B cell (primary cell): ENCODE data around the gene JMJD4. TPM values are rescaled to one million over a fixed set of nuclear protein-coding genes. Genes with fewer than 3 reads are reported as not detected.
A peak's percentile ranks its signal among the peaks of the same experiment; 100 is the strongest.

Source experiments
- ATAC-seq: fragments of 200-7000 bp; cut with Tn5 transposase; one replicate; pipeline ENCODE4 v1.10.0; 2021; ENCODE audit warnings: low read depth, mild to moderate bottlenecking, moderate number of reproducible peaks, moderate library complexity
- CTCF ChIA-PET: fragments of 350-600 bp; sonication (Branson Sonifier 250); formaldehyde crosslinking; loops from one replicate; lab custom pipeline; 2021; ENCODE audit warnings: antibody characterized with exemption, inconsistent platforms; lab: Charles Lee
- POLR2A ChIA-PET: fragments of 350-600 bp; sonication (Branson Sonifier 250); formaldehyde crosslinking; loops from one replicate; lab custom pipeline; 2021; ENCODE audit warnings: antibody characterized with exemption; lab: Charles Lee
- DNase-seq: peaks from one replicate; pipeline ENCODE4 v3.0.0; 2013
- H2AFZ ChIP-seq: 2 replicates; pipeline ENCODE4 v1.6.1; 2012; ENCODE audit warnings: mild to moderate bottlenecking, low read depth, low read length; ENCODE audit not compliant: insufficient read depth, poor library complexity, severe bottlenecking
- H3K27ac ChIP-seq, 2 donors: 1 replicate in 1 of 2; 2 replicates in 1 of 2; pipeline ENCODE4 v1.5.1; 2012 to 2013; ENCODE audit warnings: low read length in 2 of 2, mild to moderate bottlenecking in 2 of 2, moderate library complexity in 1 of 2
- H3K27me3 ChIP-seq, 4 experiments: fragments of 200-600 bp in 1 of 4; sonication (generic) in 1 of 4; replicated peaks in 1 of 4; 1 replicate in 2 of 4; 2 replicates in 2 of 4; pipeline versions ENCODE4 v1.6.1 to v1.7.0; 2013 to 2016; ENCODE audit warnings: low read length in 3 of 4, mild to moderate bottlenecking in 2 of 4, mixed read lengths in 1 of 4, moderate library complexity in 1 of 4; ENCODE audit not compliant: insufficient read depth in 4 of 4, control insufficient read depth in 3 of 4; ENCODE audit errors: control extremely low read depth in 1 of 4
- H3K36me3 ChIP-seq, 2 experiments: replicated peaks in 1 of 2; 1 replicate in 1 of 2; 2 replicates in 1 of 2; pipeline versions ENCODE4 v1.6.1 to v1.7.1; 2013; ENCODE audit warnings: low read length in 1 of 2; ENCODE audit not compliant: insufficient read depth in 2 of 2, control insufficient read depth in 1 of 2; ENCODE audit errors: control extremely low read depth in 1 of 2, extremely low read depth in 1 of 2
- H3K4me1 ChIP-seq, 2 donors: fragments of 200-600 bp in 1 of 2; sonication (generic) in 1 of 2; 1 replicate in 1 of 2; 2 replicates in 1 of 2; pipeline versions ENCODE4 v1.5.1 to v1.6.1; 2013 to 2017; ENCODE audit warnings: low read length in 2 of 2; ENCODE audit not compliant: control insufficient read depth in 2 of 2, insufficient read depth in 2 of 2
- H3K4me2 ChIP-seq: replicated peaks from 2 replicates; pipeline ENCODE3; 2012; ENCODE audit warnings: mild to moderate bottlenecking, low read depth, low read length; ENCODE audit not compliant: poor library complexity, severe bottlenecking
- H3K4me3 ChIP-seq, 5 experiments: fragments of 200-600 bp in 1 of 5; sonication (generic) in 1 of 5; 1 replicate in 3 of 5; 2 replicates in 2 of 5; pipeline versions ENCODE4 v1.5.1 to v1.7.0; 2011 to 2016; ENCODE audit warnings: low read length in 4 of 5, mild to moderate bottlenecking in 4 of 5, low read depth in 2 of 5, control low read depth in 1 of 5, moderate library complexity in 1 of 5; ENCODE audit not compliant: insufficient read depth in 1 of 5; ENCODE audit errors: control extremely low read depth in 1 of 5, extremely low read depth in 1 of 5
- H3K79me2 ChIP-seq: fragments of 200-600 bp; sonication (generic); one replicate; pipeline ENCODE4 v1.6.0; 2016; ENCODE audit warnings: low read length; ENCODE audit not compliant: control insufficient read depth, insufficient read depth
- H3K9ac ChIP-seq: fragments of 200-600 bp; sonication (generic); 2 replicates; pipeline ENCODE4 v1.6.1; 2017; ENCODE audit warnings: mild to moderate bottlenecking, low read length, moderate library complexity
- H3K9me3 ChIP-seq, 3 donors: one replicate each; pipeline versions ENCODE4 v1.6.1 to v1.7.1; 2013; ENCODE audit warnings: low read length in 2 of 3; ENCODE audit not compliant: control insufficient read depth in 2 of 3, insufficient read depth in 1 of 3; ENCODE audit errors: control extremely low read depth in 1 of 3
- H4K20me1 ChIP-seq: 2 replicates; pipeline ENCODE4 v1.6.0; 2012; ENCODE audit warnings: mild to moderate bottlenecking, low read length; ENCODE audit not compliant: insufficient read depth, control insufficient read depth, poor library complexity, severe bottlenecking
- H3K27ac Mint-ChIP-seq: one replicate; pipeline ENCODE4 v1.8.0; 2021; ENCODE audit warnings: mixed read lengths
- H3K27me3 Mint-ChIP-seq: one replicate; pipeline ENCODE4 v1.8.0; 2021; ENCODE audit warnings: mixed read lengths
- H3K4me1 Mint-ChIP-seq: one replicate; pipeline ENCODE4 v1.8.0; 2021; ENCODE audit warnings: mixed read lengths
- H3K4me3 Mint-ChIP-seq: one replicate; pipeline ENCODE4 v1.8.0; 2021; ENCODE audit warnings: mixed read lengths
- H3K9me3 Mint-ChIP-seq: one replicate; pipeline ENCODE4 v1.8.0; 2022; ENCODE audit warnings: mixed read lengths; ENCODE audit not compliant: insufficient read depth
- EZH2 ChIP-seq: IDR thresholded peaks from 2 replicates; pipeline ENCODE4 v1.6.1; 2012; ENCODE audit warnings: borderline replicate concordance, low read depth, mild to moderate bottlenecking, moderate library complexity, low read length; ENCODE audit not compliant: insufficient read depth, poor library complexity, severe bottlenecking
- WGBS: methylation state at CpG from one replicate; pipeline ENCODE4 v1.1.5; 2013; ENCODE audit warnings: missing lambda C conversion rate; ENCODE audit not compliant: insufficient coverage; 5-methylcytosine and 5-hydroxymethylcytosine counted together
- intact Hi-C: fragments of 100-400 bp; cut with micrococcal nuclease; formaldehyde crosslinking; loops from one replicate; pipeline ENCODE4 v1.10.0; 2022
- polyA plus RNA-seq: library from polyadenylated mRNA; depleted of rRNA; stranded (reverse); fragments of >200 nt; gene quantifications from 2 replicates; pipeline ENCODE4 v1.2.3, GENCODE V29; 2012
- total RNA-seq, 2 donors: library from RNA; stranded (reverse); fragments of 120-200 nt in 1 of 2; gene quantifications; 1 replicate in 1 of 2; 2 replicates in 1 of 2; pipeline versions ENCODE4 v1.2.3 to v1.2.4, GENCODE V29; 2013 to 2022
- TF ChIP-seq, protein P1 (sequence below): fragments of 200-600 bp; IDR thresholded peaks from one replicate; pipeline ENCODE4 v1.8.0; 2022; ENCODE audit warnings: antibody characterized with exemption, mild to moderate bottlenecking

The JMJD4 gene
- total and polyA plus RNA-seq, 2 donors (not counting 1 experiment from before 2014, with no cell fraction given), result 29.9 to 30.6 TPM

DNA sequence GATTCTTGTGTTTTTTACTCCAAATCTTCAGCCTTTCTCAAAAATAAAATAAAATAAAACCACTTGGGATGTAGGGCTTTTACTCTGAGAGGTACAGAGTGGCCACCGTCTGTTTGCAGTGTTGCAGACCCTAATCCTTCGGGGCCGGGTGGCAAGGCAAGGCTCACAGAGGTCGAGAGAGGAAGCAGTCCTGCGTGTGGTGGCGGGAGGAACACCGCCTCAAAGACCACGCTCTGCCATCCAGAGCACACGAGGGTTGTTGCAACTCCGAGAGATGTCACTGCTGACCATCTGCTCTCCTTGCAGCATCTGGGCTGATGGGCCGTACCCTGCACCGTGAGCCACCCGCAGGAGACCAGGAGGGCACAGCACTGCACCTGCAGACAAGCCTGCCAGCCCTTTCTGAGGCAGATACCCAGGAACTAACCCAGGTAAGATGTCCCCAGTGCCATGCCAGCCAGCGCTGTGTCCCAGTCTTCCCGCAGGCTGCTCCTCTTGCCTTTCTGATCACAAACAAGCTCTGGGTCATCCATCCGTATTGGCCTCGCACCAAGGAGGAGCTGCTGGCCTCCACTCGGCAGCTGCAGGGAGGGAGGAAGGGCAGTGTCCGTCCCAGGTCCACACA is 31.7 kb upstream of the JMJD4 start:
- peaks cover 35% of the 10 kb centered on the region for H4K20me1 ChIP-seq
- no peaks in the 10 kb centered on the region for H3K9me3 ChIP-seq
- CTCF ChIA-PET, result no interaction called here
- Mint-ChIP-seq H3K27ac (no peak overlapping the region), H3K27me3 (no peaks in the 10 kb centered on the region), H3K4me3 (no peak overlapping the region), H3K9me3 (no peaks in the 10 kb centered on the region), H3K4me1 (peaks cover 22% of the 10 kb centered on the region)
- H3K27me3 ChIP-seq, result no peaks in the 10 kb centered on the region
- no peak overlapping the region for H3K9ac ChIP-seq
- no peak overlapping the region for H3K27ac ChIP-seq
- no peak for DNase-seq
- no peak overlapping the region for H2AFZ ChIP-seq
- WGBS, result 55% methylated on average over 18 of the region's 19 CpGs
- peaks cover 15% of the 10 kb centered on the region for H3K79me2 ChIP-seq
- H3K36me3 ChIP-seq, result peaks cover 0 to 40% of the 10 kb centered on the region in 2 experiments
- no peak for ATAC-seq
- intact Hi-C loops, result no loop called here
- H3K4me2 ChIP-seq, result peak overlapping the region; percentile 26
- POLR2A ChIA-PET, result interaction anchor here (1.2 kb wide), 1 partner anchor 316 kb away, joined by 3 read pairs; the partner anchor contains the start of gene ARF1
- no peak overlapping the region for H3K4me3 ChIP-seq
- peaks cover 3 to 23% of the 10 kb centered on the region in 2 donors for H3K4me1 ChIP-seq
- no peak for TF ChIP-seq EZH2
- TF ChIP-seq, protein P1, sequence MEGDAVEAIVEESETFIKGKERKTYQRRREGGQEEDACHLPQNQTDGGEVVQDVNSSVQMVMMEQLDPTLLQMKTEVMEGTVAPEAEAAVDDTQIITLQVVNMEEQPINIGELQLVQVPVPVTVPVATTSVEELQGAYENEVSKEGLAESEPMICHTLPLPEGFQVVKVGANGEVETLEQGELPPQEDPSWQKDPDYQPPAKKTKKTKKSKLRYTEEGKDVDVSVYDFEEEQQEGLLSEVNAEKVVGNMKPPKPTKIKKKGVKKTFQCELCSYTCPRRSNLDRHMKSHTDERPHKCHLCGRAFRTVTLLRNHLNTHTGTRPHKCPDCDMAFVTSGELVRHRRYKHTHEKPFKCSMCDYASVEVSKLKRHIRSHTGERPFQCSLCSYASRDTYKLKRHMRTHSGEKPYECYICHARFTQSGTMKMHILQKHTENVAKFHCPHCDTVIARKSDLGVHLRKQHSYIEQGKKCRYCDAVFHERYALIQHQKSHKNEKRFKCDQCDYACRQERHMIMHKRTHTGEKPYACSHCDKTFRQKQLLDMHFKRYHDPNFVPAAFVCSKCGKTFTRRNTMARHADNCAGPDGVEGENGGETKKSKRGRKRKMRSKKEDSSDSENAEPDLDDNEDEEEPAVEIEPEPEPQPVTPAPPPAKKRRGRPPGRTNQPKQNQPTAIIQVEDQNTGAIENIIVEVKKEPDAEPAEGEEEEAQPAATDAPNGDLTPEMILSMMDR, result no peak

DNA sequence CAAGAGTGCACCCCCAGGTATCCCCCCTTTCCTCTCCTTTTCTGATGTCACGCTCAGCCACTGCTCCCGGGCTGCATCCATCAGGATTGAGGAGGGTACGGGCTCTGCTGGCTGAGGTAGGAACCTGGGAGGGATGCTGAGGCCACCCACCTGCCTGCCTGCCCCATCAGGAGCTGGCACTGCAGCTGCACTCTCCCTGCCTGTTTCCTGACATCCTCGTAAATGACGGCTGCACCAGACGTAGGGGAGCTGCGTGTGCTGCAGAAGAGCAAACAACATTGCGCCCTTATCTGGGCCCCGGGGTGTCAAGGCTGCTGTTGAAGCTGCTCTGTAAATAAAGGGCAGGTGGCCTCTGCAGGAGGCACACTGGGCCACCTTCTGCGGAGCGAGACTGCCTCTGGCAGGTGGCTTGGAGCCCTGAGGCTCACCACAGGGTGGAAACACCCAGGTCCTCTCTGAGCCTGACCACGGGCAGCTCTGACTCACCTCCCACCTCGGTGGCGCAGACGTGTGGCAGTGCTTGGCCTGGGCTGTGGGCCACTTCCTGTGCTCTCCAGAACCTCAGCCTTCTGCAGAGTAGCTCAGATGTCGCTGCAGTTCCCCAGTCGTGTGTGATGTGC is 31.0 kb upstream of the JMJD4 start:
- Histone ChIP-seq H3K4me3 (no peak overlapping the region), H3K9ac (no peak overlapping the region), H3K4me2 (peak overlapping the region; percentile 26), H3K9me3 (no peaks in the 10 kb centered on the region), H3K4me1 (peaks cover 3 to 23% of the 10 kb centered on the region in 2 donors), H4K20me1 (peaks cover 35% of the 10 kb centered on the region), H3K36me3 (peaks cover 0 to 44% of the 10 kb centered on the region in 2 experiments), H2AFZ (no peak overlapping the region), H3K27me3 (no peaks in the 10 kb centered on the region), H3K27ac (no peak overlapping the region), H3K79me2 (peaks cover 15% of the 10 kb centered on the region)
- ChIA-PET POLR2A (interaction anchor here (1.2 kb wide), 1 partner anchor 316 kb away, joined by 3 read pairs; the partner anchor contains the start of gene ARF1), CTCF (interaction anchor here (6.5 kb wide), 1 partner anchor 188 kb away, joined by 45 read pairs; no protein-coding TSS in a partner anchor)
- Mint-ChIP-seq H3K27me3 (no peaks in the 10 kb centered on the region), H3K27ac (peak overlapping the region; percentile 26), H3K4me3 (no peak overlapping the region), H3K9me3 (no peaks in the 10 kb centered on the region), H3K4me1 (peaks cover 22% of the 10 kb centered on the region)
- TF ChIP-seq, protein P1, result no peak
- no peak for TF ChIP-seq EZH2
- intact Hi-C loops, result no loop called here
- ATAC-seq (peak; percentile 39), DNase-seq (no peak)
- 35% methylated on average over 14 of the region's 17 CpGs for WGBS
